22Rv1 (cell line): Measurements from ENCODE around the gene MEF2A.

Source experiments
- ZFX ChIP-seq: fragments of 450-650 bp; IDR thresholded peaks from 2 replicates; pipeline ENCODE4 v1.6.1; 2017; ENCODE audit warnings: antibody characterized with exemption, borderline replicate concordance
- TF ChIP-seq, protein P1 (sequence below): fragments of 450-650 bp; IDR thresholded peaks from 2 replicates; pipeline ENCODE4 v1.5.1; 2017; ENCODE audit warnings: mild to moderate bottlenecking

DNA sequence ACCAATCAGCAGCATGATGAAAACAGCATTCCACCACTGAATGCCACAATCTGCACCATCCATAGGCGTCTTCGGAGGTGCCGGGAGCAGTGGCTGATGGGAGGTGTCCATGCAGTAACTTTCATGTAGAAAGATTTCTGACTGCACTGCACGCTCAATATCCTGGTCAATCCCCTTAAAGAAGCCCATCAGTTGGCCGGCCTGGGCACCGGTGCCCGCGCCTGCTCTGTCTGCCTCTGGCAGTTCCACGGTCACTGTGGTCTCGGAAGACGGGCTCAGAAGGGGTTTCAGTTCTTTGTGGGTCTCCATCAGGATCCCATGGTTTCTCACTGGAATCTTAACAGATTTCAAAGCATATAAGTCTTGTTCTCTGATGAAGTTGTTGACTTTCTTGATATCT lies 163.5 kb downstream of the MEF2A start:
- TF ChIP-seq, protein P1, sequence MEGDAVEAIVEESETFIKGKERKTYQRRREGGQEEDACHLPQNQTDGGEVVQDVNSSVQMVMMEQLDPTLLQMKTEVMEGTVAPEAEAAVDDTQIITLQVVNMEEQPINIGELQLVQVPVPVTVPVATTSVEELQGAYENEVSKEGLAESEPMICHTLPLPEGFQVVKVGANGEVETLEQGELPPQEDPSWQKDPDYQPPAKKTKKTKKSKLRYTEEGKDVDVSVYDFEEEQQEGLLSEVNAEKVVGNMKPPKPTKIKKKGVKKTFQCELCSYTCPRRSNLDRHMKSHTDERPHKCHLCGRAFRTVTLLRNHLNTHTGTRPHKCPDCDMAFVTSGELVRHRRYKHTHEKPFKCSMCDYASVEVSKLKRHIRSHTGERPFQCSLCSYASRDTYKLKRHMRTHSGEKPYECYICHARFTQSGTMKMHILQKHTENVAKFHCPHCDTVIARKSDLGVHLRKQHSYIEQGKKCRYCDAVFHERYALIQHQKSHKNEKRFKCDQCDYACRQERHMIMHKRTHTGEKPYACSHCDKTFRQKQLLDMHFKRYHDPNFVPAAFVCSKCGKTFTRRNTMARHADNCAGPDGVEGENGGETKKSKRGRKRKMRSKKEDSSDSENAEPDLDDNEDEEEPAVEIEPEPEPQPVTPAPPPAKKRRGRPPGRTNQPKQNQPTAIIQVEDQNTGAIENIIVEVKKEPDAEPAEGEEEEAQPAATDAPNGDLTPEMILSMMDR = no peak
- no peak for TF ChIP-seq ZFX
